WTC11 (cell line): ENCODE results near the gene RAB43. TPM values are rescaled to one million over a fixed set of nuclear protein-coding genes. Genes with fewer than 3 reads are reported as not detected.

ENCODE experiments used
- ATAC-seq: fragments of 200-7000 bp; cut with Tn5 transposase; 2 replicates; pipeline ENCODE4 v1.10.0; 2021; ENCODE audit warnings: mild to moderate bottlenecking, moderate library complexity
- CTCF ChIA-PET: fragments of 300-600 bp; sonication (Branson Sonifier 250); formaldehyde crosslinking; loops from one replicate; lab custom pipeline; 2021; ENCODE audit warnings: antibody characterized with exemption; lab: Charles Lee
- POLR2A ChIA-PET: fragments of 350-600 bp; sonication (Branson Sonifier 250); formaldehyde crosslinking; loops from one replicate; lab custom pipeline; 2021; ENCODE audit warnings: antibody characterized with exemption; lab: Charles Lee
- DNase-seq: peaks from one replicate; pipeline ENCODE4 v3.0.0; 2021; ENCODE audit warnings: low spot score
- H3K27ac Mint-ChIP-seq: 2 replicates; pipeline ENCODE4 v1.8.0; 2021; ENCODE audit warnings: mixed read lengths
- H3K27me3 Mint-ChIP-seq: 2 replicates; pipeline ENCODE4 v1.8.0; 2021; ENCODE audit warnings: low read depth, mild to moderate bottlenecking, moderate library complexity, mixed read lengths
- H3K36me3 Mint-ChIP-seq: 2 replicates; pipeline ENCODE4 v1.8.0; 2021; ENCODE audit warnings: mixed read lengths
- H3K4me1 Mint-ChIP-seq: 2 replicates; pipeline ENCODE4 v1.8.0; 2022; ENCODE audit warnings: mixed read lengths
- H3K4me3 Mint-ChIP-seq: 2 replicates; pipeline ENCODE4 v1.8.0; 2021; ENCODE audit warnings: mild to moderate bottlenecking, moderate library complexity, mixed read lengths
- H3K9me3 Mint-ChIP-seq: 2 replicates; pipeline ENCODE4 v1.8.0; 2021; ENCODE audit warnings: mixed read lengths
- AR ChIP-seq: fragments of 250-450 bp; sonication (Bioruptor Pico); IDR thresholded peaks from 2 replicates; pipeline ENCODE4 v1.9.0; 2021; ENCODE audit warnings: mild to moderate bottlenecking
- CDX4 ChIP-seq: fragments of 250-450 bp; sonication (Bioruptor Pico); IDR thresholded peaks from 2 replicates; pipeline ENCODE4 v1.9.0; 2021; ENCODE audit warnings: moderate library complexity, mild to moderate bottlenecking, inconsistent platforms, borderline replicate concordance
- ELF4 ChIP-seq: sonication (generic); formaldehyde crosslinking; IDR thresholded peaks from 2 replicates; pipeline ENCODE4 v1.8.1; 2022; ENCODE audit warnings: low read depth, mild to moderate bottlenecking, moderate library complexity, missing genetic modification reagents
- ETV6 ChIP-seq: sonication (generic); formaldehyde crosslinking; IDR thresholded peaks from 2 replicates; pipeline ENCODE4 v1.8.1; 2022; ENCODE audit warnings: mild to moderate bottlenecking, missing genetic modification reagents
- FOXJ3 ChIP-seq: sonication (generic); formaldehyde crosslinking; IDR thresholded peaks from 2 replicates; pipeline ENCODE4 v1.9.0; 2021; ENCODE audit warnings: missing genetic modification reagents, mild to moderate bottlenecking, borderline replicate concordance
- FOXK1 ChIP-seq: sonication (generic); formaldehyde crosslinking; IDR thresholded peaks from 2 replicates; pipeline ENCODE4 v1.8.0; 2022; ENCODE audit warnings: mild to moderate bottlenecking, moderate library complexity, missing genetic modification reagents
- FOXP1 ChIP-seq: sonication (generic); formaldehyde crosslinking; IDR thresholded peaks from 2 replicates; pipeline ENCODE4 v1.8.0; 2022; ENCODE audit warnings: missing genetic modification reagents, mild to moderate bottlenecking, moderate library complexity, borderline replicate concordance
- FOXP4 ChIP-seq: sonication (generic); formaldehyde crosslinking; IDR thresholded peaks from 2 replicates; pipeline ENCODE4 v1.8.0; 2022; ENCODE audit warnings: mild to moderate bottlenecking, missing genetic modification reagents
- GRHL2 ChIP-seq: fragments of 250-450 bp; sonication (Bioruptor Pico); IDR thresholded peaks from 2 replicates; pipeline ENCODE4 v1.8.0; 2022; ENCODE audit warnings: mild to moderate bottlenecking, moderate library complexity; ENCODE audit not compliant: insufficient replicate concordance, severe bottlenecking
- HMGA2 ChIP-seq: fragments of 250-450 bp; sonication (Bioruptor Pico); IDR thresholded peaks from 2 replicates; pipeline ENCODE4 v1.4.0; 2021; ENCODE audit warnings: mild to moderate bottlenecking, moderate library complexity
- IRF2 ChIP-seq: sonication (generic); formaldehyde crosslinking; IDR thresholded peaks from 2 replicates; pipeline ENCODE4 v1.8.0; 2022; ENCODE audit warnings: low read depth, missing genetic modification reagents, borderline replicate concordance
- JAZF1 ChIP-seq: fragments of 250-450 bp; sonication (Bioruptor Pico); IDR thresholded peaks from 2 replicates; pipeline ENCODE4 v1.9.0; 2021; ENCODE audit warnings: moderate library complexity, mild to moderate bottlenecking, inconsistent platforms
- KAT7 ChIP-seq: sonication (generic); formaldehyde crosslinking; IDR thresholded peaks from 2 replicates; pipeline ENCODE4 v1.8.1; 2023; ENCODE audit warnings: missing genetic modification reagents, mild to moderate bottlenecking, borderline replicate concordance
- PREB ChIP-seq: sonication (generic); formaldehyde crosslinking; IDR thresholded peaks from 2 replicates; pipeline ENCODE4 v1.8.1; 2022; ENCODE audit warnings: mild to moderate bottlenecking, missing genetic modification reagents, moderate library complexity, borderline replicate concordance
- SOX15 ChIP-seq: fragments of 250-450 bp; sonication (Bioruptor Pico); IDR thresholded peaks from 2 replicates; pipeline ENCODE4 v1.9.0; 2021; ENCODE audit warnings: mild to moderate bottlenecking
- SP1 ChIP-seq: sonication (generic); formaldehyde crosslinking; conservative IDR thresholded peaks from 2 replicates; pipeline ENCODE4 v1.8.1; 2022; ENCODE audit warnings: missing genetic modification reagents
- STAT6 ChIP-seq: sonication (generic); formaldehyde crosslinking; conservative IDR thresholded peaks from 2 replicates; pipeline ENCODE4 v1.8.1; 2023; ENCODE audit warnings: mild to moderate bottlenecking, low read depth, missing genetic modification reagents, moderate library complexity
- TCF7 ChIP-seq: sonication (generic); formaldehyde crosslinking; IDR thresholded peaks from 2 replicates; pipeline ENCODE4 v1.8.0; 2022; ENCODE audit warnings: mild to moderate bottlenecking, low read depth, missing genetic modification reagents, moderate library complexity
- TEAD1 ChIP-seq: sonication (generic); formaldehyde crosslinking; IDR thresholded peaks from 2 replicates; pipeline ENCODE4 v1.8.0; 2022; ENCODE audit warnings: mild to moderate bottlenecking, missing genetic modification reagents
- TEAD4 ChIP-seq: sonication (generic); formaldehyde crosslinking; IDR thresholded peaks from 2 replicates; pipeline ENCODE4 v1.8.0; 2022; ENCODE audit warnings: mild to moderate bottlenecking, missing genetic modification reagents
- ZMAT4 ChIP-seq: fragments of 250-450 bp; sonication (Bioruptor Pico); IDR thresholded peaks from 2 replicates; pipeline ENCODE4 v1.9.0; 2021; ENCODE audit warnings: mild to moderate bottlenecking
- ZNF121 ChIP-seq: sonication (generic); formaldehyde crosslinking; IDR thresholded peaks from 2 replicates; pipeline ENCODE4 v1.8.0; 2023; ENCODE audit warnings: missing genetic modification reagents
- ZNF219 ChIP-seq: sonication (generic); formaldehyde crosslinking; IDR thresholded peaks from 2 replicates; pipeline ENCODE4 v1.8.0; 2023; ENCODE audit warnings: missing genetic modification reagents, mild to moderate bottlenecking, borderline replicate concordance
- ZNF671 ChIP-seq: fragments of 250-450 bp; sonication (Bioruptor Pico); IDR thresholded peaks from 2 replicates; pipeline ENCODE4 v1.8.0; 2021; ENCODE audit warnings: mild to moderate bottlenecking
- total RNA-seq: library from RNA; stranded (reverse); gene quantifications from 3 replicates; pipeline ENCODE4 v1.2.3, GENCODE V29; 2021

The RAB43 gene
- total RNA-seq, 1 experiment from 2014 or later: 34.5 TPM

- POLR2A ChIA-PET: no interaction called here
- H3K4me1 Mint-ChIP-seq: no peaks in the 10 kb centered on the region
- H3K27me3 Mint-ChIP-seq: peaks cover 4% of the 10 kb centered on the region; the same call in 1 of the 2 replicates
- H3K27ac Mint-ChIP-seq: no peak overlapping the region; the same call in 1 of the 2 replicates
- no peaks in the 10 kb centered on the region for H3K36me3 Mint-ChIP-seq
- no peak for DNase-seq
- H3K9me3 Mint-ChIP-seq: peaks cover 21% of the 10 kb centered on the region
- no peak overlapping the region for H3K4me3 Mint-ChIP-seq
- CTCF ChIA-PET: interaction anchor here (1.0 to 1.1 kb wide), 2 partner anchors 11 to 95 kb away, joined by 3 to 6 read pairs; no protein-coding TSS in a partner anchor
- TF ChIP-seq JAZF1 (CRISPR knock-in tag) (no peak), SOX15 (CRISPR knock-in tag) (no peak), IRF2 (no peak), TEAD1 (CRISPR knock-in tag) (no peak), FOXK1 (CRISPR knock-in tag) (no peak), FOXP1 (no peak), GRHL2 (CRISPR knock-in tag) (no peak), FOXJ3 (no peak), HMGA2 (no peak), PREB (CRISPR knock-in tag) (no peak), SP1 (CRISPR knock-in tag) (no peak), KAT7 (CRISPR knock-in tag) (no peak), TCF7 (no peak), ZNF121 (CRISPR knock-in tag) (no peak), ZNF671 (no peak), ZMAT4 (CRISPR knock-in tag) (no peak)
- TF ChIP-seq, all 79 proteins: peak for 0
- no peak for ATAC-seq
These were observed 56.4 kb downstream of the RAB43 start for GRCh38 chr3:129065016-129065719.

- no peak overlapping the region for H3K27ac Mint-ChIP-seq
- H3K9me3 Mint-ChIP-seq: peaks cover 9% of the 10 kb centered on the region
- no peak for ATAC-seq
- H3K27me3 Mint-ChIP-seq: 0 out of 2 replicates have a peak, but pooled peaks cover 4% of the 10 kb centered on the region
- ChIA-PET CTCF (interaction anchor here (0.7 to 1.2 kb wide), 2 partner anchors 10 to 94 kb away, joined by 3 to 5 read pairs; no protein-coding TSS in a partner anchor), POLR2A (no interaction called here)
- DNase-seq: no peak
- TF ChIP-seq ELF4 (CRISPR knock-in tag): no peak
- no peak for TF ChIP-seq AR (CRISPR knock-in tag)
- TF ChIP-seq CDX4: no peak
- no peak for TF ChIP-seq FOXP4 (CRISPR knock-in tag)
- no peak for TF ChIP-seq KAT7 (CRISPR knock-in tag)
- no peak for TF ChIP-seq ETV6
- TF ChIP-seq TEAD4 (CRISPR knock-in tag): no peak
- no peak for TF ChIP-seq ZNF219
- no peak for TF ChIP-seq STAT6
- no peak for TF ChIP-seq FOXJ3
- H3K4me1 Mint-ChIP-seq: no peaks in the 10 kb centered on the region
- no peaks in the 10 kb centered on the region for H3K36me3 Mint-ChIP-seq
- no peak overlapping the region for H3K4me3 Mint-ChIP-seq
These were observed 57.6 kb downstream of the RAB43 start for GRCh38 chr3:129063841-129064482.
